Fibroblast of lung (primary cell): ENCODE data around the gene GAB2. TPM values are rescaled to one million over a fixed set of nuclear protein-coding genes. Genes with fewer than 3 reads are reported as not detected.

ENCODE experiments used
- DNase-seq, 2 donors: peaks; one replicate each; pipeline versions ENCODE4 v3.0.0 to v3.0.0-alpha.2; 2010; ENCODE audit warnings: low read depth in 2 of 2
- H2AFZ ChIP-seq: 2 replicates; pipeline ENCODE4 v1.5.1; 2012; ENCODE audit warnings: low read length, control low read depth, inconsistent platforms
- H3K27ac ChIP-seq: 2 replicates; pipeline ENCODE4 v1.5.1; 2011; ENCODE audit warnings: low read length, control low read depth; ENCODE audit not compliant: insufficient read depth
- H3K27me3 ChIP-seq: 2 replicates; pipeline ENCODE4 v1.5.1; 2011; ENCODE audit warnings: mild to moderate bottlenecking, low read length; ENCODE audit not compliant: control insufficient read depth, insufficient read depth
- H3K36me3 ChIP-seq: 2 replicates; pipeline ENCODE4 v1.5.1; 2011; ENCODE audit warnings: low read length; ENCODE audit not compliant: control insufficient read depth, insufficient read depth
- H3K4me1 ChIP-seq: 2 replicates; pipeline ENCODE4 v1.5.1; 2011; ENCODE audit warnings: low read length; ENCODE audit not compliant: control insufficient read depth, insufficient read depth; ENCODE audit errors: extremely low read depth
- H3K4me2 ChIP-seq: 2 replicates; pipeline ENCODE4 v1.5.1; 2011; ENCODE audit warnings: low read length, control low read depth; ENCODE audit not compliant: insufficient read depth; ENCODE audit errors: extremely low read depth
- H3K4me3 ChIP-seq, 4 experiments: fragments of 200-600 bp in 1 of 4; sonication (generic) in 1 of 4; replicated peaks in 1 of 4; 2 replicates each; pipeline ENCODE4 v1.5.1; 2011 to 2016; ENCODE audit warnings: low read length in 4 of 4, low read depth in 3 of 4, mild to moderate bottlenecking in 3 of 4, control low read depth in 2 of 4, inconsistent platforms in 1 of 4, mixed read lengths in 1 of 4; ENCODE audit not compliant: insufficient read depth in 1 of 4; ENCODE audit errors: control extremely low read depth in 1 of 4
- H3K79me2 ChIP-seq: 2 replicates; pipeline ENCODE4 v1.5.1; 2012; ENCODE audit warnings: mild to moderate bottlenecking, low read length, inconsistent platforms; ENCODE audit not compliant: control insufficient read depth, insufficient read depth
- H3K9ac ChIP-seq: 2 replicates; pipeline ENCODE4 v1.5.1; 2011; ENCODE audit warnings: mild to moderate bottlenecking, low read length, control low read depth; ENCODE audit not compliant: insufficient read depth
- H3K9me3 ChIP-seq: 2 replicates; pipeline ENCODE4 v1.5.1; 2012; ENCODE audit warnings: low read depth, low read length; ENCODE audit not compliant: control insufficient read depth, insufficient read depth
- H4K20me1 ChIP-seq: 2 replicates; pipeline ENCODE4 v1.5.1; 2011; ENCODE audit warnings: low read length; ENCODE audit not compliant: control insufficient read depth, insufficient read depth; ENCODE audit errors: extremely low read depth
- CTCF ChIP-seq, 2 donors: IDR thresholded peaks in 1 of 2; conservative IDR thresholded peaks in 1 of 2; 1 replicate in 1 of 2; 2 replicates in 1 of 2; pipeline ENCODE4 v1.5.1; 2011 to 2012; ENCODE audit warnings: low read length in 2 of 2, control low read depth in 1 of 2, inconsistent platforms in 1 of 2, low read depth in 1 of 2, mild to moderate bottlenecking in 1 of 2
- EZH2 ChIP-seq: IDR thresholded peaks from 2 replicates; pipeline ENCODE4 v1.5.1; 2012; ENCODE audit warnings: low read length, control low read depth, mild to moderate bottlenecking; ENCODE audit errors: missing control alignments
- polyA plus RNA-seq, 2 donors: library from polyadenylated mRNA; depleted of rRNA in 1 of 2; stranded (reverse) in 1 of 2; unstranded in 1 of 2; fragments of >200 nt; gene quantifications; 2 replicates each; pipeline ENCODE4 v1.2.1, GENCODE V29; 2011 to 2012; ENCODE audit warnings: missing spikeins in 1 of 2
- total RNA-seq: library from RNA; depleted of rRNA; stranded (reverse); fragments of >200 nt; gene quantifications from 2 replicates; pipeline ENCODE4 v1.2.1, GENCODE V29; 2014

The GAB2 gene
- total and polyA plus RNA-seq, 2 donors (not counting 1 experiment from before 2014, with no cell fraction given): 7.1 to 14.0 TPM

GRCh38 chr11:78327945-78328344 is 89.7 kb downstream of the GAB2 start:
- Histone ChIP-seq H3K4me2 (no peak overlapping the region), H3K4me3 (no peak overlapping the region), H3K9ac (no peak overlapping the region), H3K79me2 (no peaks in the 10 kb centered on the region), H4K20me1 (no peaks in the 10 kb centered on the region), H2AFZ (no peak overlapping the region), H3K27ac (no peak overlapping the region), H3K27me3 (no peaks in the 10 kb centered on the region), H3K9me3 (no peaks in the 10 kb centered on the region), H3K4me1 (no peaks in the 10 kb centered on the region), H3K36me3 (no peaks in the 10 kb centered on the region)
- TF ChIP-seq CTCF (conservative IDR thresholded peaks at IDR 0.05 in 1 of 2, IDR thresholded peaks at IDR 0.05 in 1 of 2; ENCODE audit: low read depth in 1 of 2, low read length in 2 of 2) (no peak), EZH2 (no peak)
- no peak for DNase-seq

DNA sequence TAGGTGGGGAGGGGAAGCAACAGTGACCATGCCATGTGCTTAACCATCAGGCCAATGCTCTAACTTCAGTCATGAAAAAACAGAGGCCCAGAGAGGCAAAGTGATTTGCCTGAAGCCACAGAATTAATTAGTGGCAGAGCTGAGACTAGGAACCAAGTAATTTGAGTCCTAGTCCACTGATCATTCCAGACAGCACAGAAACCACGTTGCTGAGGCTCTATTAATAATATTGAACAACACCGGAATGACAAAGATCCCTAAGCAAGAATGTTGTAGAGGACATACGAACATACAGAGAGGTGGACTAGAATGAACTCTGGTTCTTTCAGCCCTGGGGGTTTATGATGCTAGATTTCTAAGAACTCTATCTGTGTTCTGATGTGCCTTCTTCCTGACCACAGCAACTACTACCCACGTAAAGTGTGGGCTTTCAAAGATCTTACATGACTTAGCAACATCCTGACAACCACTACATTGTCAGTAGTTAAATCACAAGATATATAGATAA is 92.3 kb downstream of the GAB2 start:
- H3K27ac ChIP-seq: no peak overlapping the region
- H3K4me3 ChIP-seq: no peak overlapping the region
- DNase-seq: peak in 1 of 2 donors; percentile 14
- H3K9ac ChIP-seq: no peak overlapping the region
- no peaks in the 10 kb centered on the region for H3K9me3 ChIP-seq
- H4K20me1 ChIP-seq: no peaks in the 10 kb centered on the region
- no peaks in the 10 kb centered on the region for H3K36me3 ChIP-seq
- no peaks in the 10 kb centered on the region for H3K4me1 ChIP-seq
- no peak overlapping the region for H3K4me2 ChIP-seq
- no peaks in the 10 kb centered on the region for H3K79me2 ChIP-seq
- TF ChIP-seq CTCF (conservative IDR thresholded peaks at IDR 0.05 in 1 of 2, IDR thresholded peaks at IDR 0.05 in 1 of 2; ENCODE audit: low read depth in 1 of 2, low read length in 2 of 2): no peak
- no peak for TF ChIP-seq EZH2
- no peaks in the 10 kb centered on the region for H3K27me3 ChIP-seq
- no peak overlapping the region for H2AFZ ChIP-seq

DNA sequence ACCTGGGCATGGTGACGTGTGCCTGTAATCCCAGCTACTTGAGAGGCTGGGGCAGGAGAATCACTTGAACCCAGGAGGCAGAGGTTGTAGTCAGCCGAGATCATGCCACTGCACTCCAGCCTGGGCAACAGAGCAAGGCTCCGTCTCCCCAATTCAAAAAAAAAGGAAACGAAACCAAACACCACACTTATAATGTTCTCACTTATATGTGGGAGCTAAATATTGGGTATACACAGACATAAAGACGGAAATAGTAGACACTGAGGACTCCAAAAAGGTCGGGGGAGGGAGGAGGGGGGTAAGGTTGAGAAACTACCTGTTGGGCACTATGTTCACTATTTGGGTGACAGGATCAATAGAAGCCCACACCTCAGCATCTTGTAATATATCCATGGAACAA is 94.3 kb downstream of the GAB2 start:
- Histone ChIP-seq H3K4me1 (peaks cover 11% of the 10 kb centered on the region), H3K79me2 (no peaks in the 10 kb centered on the region), H3K27ac (no peak overlapping the region), H3K27me3 (no peaks in the 10 kb centered on the region), H3K4me2 (no peak overlapping the region), H3K9me3 (no peaks in the 10 kb centered on the region), H3K4me3 (no peak overlapping the region), H4K20me1 (no peaks in the 10 kb centered on the region), H3K36me3 (no peaks in the 10 kb centered on the region), H3K9ac (no peak overlapping the region), H2AFZ (no peak overlapping the region)
- no peak for TF ChIP-seq CTCF (conservative IDR thresholded peaks at IDR 0.05 in 1 of 2, IDR thresholded peaks at IDR 0.05 in 1 of 2; ENCODE audit: low read depth in 1 of 2, low read length in 2 of 2)
- no peak for TF ChIP-seq EZH2
- no peak for DNase-seq
